Thymus (tissue), 11 donors: ENCODE measurements around the gene NDP. TPM values are rescaled to one million over a fixed set of nuclear protein-coding genes. Genes with fewer than 3 reads are reported as not detected.
"Not testable (repeated sequence)": the region's sequence is repeated elsewhere in the genome, so short reads cannot be mapped to it uniquely, and the experiment has no call there.

ENCODE experiments used
- DNase-seq, 9 donors: peaks; one replicate each; pipeline ENCODE4 v3.0.0-alpha.2; 2013; ENCODE audit warnings: low spot score in 9 of 9, low read depth in 6 of 9, missing footprints in 1 of 9
- H3K27ac ChIP-seq, 2 donors: one replicate each; pipeline ENCODE4 v1.5.1; 2013; ENCODE audit warnings: control low read depth in 1 of 2, low read depth in 1 of 2, low read length in 1 of 2, mild to moderate bottlenecking in 1 of 2, moderate library complexity in 1 of 2
- H3K27me3 ChIP-seq, 2 donors: one replicate each; pipeline ENCODE4 v1.5.1; 2013; ENCODE audit warnings: low read length in 1 of 2; ENCODE audit not compliant: control insufficient read depth in 2 of 2, insufficient read depth in 1 of 2
- H3K36me3 ChIP-seq, 2 donors: one replicate each; pipeline ENCODE4 v1.5.1; 2013; ENCODE audit warnings: low read length in 1 of 2, mild to moderate bottlenecking in 1 of 2, moderate library complexity in 1 of 2; ENCODE audit not compliant: control insufficient read depth in 2 of 2, insufficient read depth in 2 of 2
- H3K4me1 ChIP-seq, 2 donors: one replicate each; pipeline ENCODE4 v1.5.1; 2013; ENCODE audit warnings: low read length in 2 of 2; ENCODE audit not compliant: control insufficient read depth in 2 of 2, insufficient read depth in 2 of 2
- H3K4me3 ChIP-seq, 2 donors: one replicate each; pipeline ENCODE4 v1.5.1; 2013; ENCODE audit warnings: low read length in 2 of 2, control low read depth in 1 of 2, mild to moderate bottlenecking in 1 of 2
- H3K9me3 ChIP-seq, 2 donors: one replicate each; pipeline ENCODE4 v1.5.1; 2013; ENCODE audit warnings: low read length in 1 of 2, mild to moderate bottlenecking in 1 of 2; ENCODE audit not compliant: control insufficient read depth in 2 of 2, insufficient read depth in 1 of 2
- WGBS: extraction: QIAGEN DNeasy Blood & Tissue Kit; methylation state at CpG from one replicate; pipeline ENCODE4 v1.1.7; 2013; 5-methylcytosine and 5-hydroxymethylcytosine counted together
- polyA plus RNA-seq: library from polyadenylated mRNA; stranded (reverse); fragments of 200-250 nt; gene quantifications from one replicate; pipeline ENCODE4 v1.2.3, GENCODE V29; 2013
- total RNA-seq: library from RNA; stranded (reverse); fragments of 120-200 nt; gene quantifications from one replicate; pipeline ENCODE4 v1.2.4, GENCODE V29; 2013
- donor health status: healthy.

Gene NDP
- total and polyA plus RNA-seq, 2 donors, result 0.05 to 0.21 TPM

GRCh38 chrX:43910772-43911171, 62.4 kb downstream of the NDP start:
- not testable (repeated sequence) for H3K9me3 ChIP-seq, H3K4me3 ChIP-seq, DNase-seq, H3K27ac ChIP-seq, H3K4me1 ChIP-seq, H3K27me3 ChIP-seq, H3K36me3 ChIP-seq
- WGBS, result 97% methylated on average over 8 of the region's 8 CpGs

GRCh38 chrX:43910012-43910411, 63.2 kb downstream of the NDP start:
- H3K4me1 ChIP-seq, result no peaks in the 10 kb centered on the region
- no peak overlapping the region for H3K27ac ChIP-seq
- no peak for DNase-seq
- 86% methylated on average over 1 of the region's 1 CpG for WGBS
- H3K4me3 ChIP-seq, result no peak overlapping the region
- H3K36me3 ChIP-seq, result no peaks in the 10 kb centered on the region
- no peaks in the 10 kb centered on the region for H3K9me3 ChIP-seq
- H3K27me3 ChIP-seq, result no peaks in the 10 kb centered on the region

- Histone ChIP-seq H3K4me1 (no peaks in the 10 kb centered on the region), H3K27me3 (no peaks in the 10 kb centered on the region), H3K27ac (no peak overlapping the region), H3K9me3 (no peaks in the 10 kb centered on the region), H3K36me3 (no peaks in the 10 kb centered on the region), H3K4me3 (no peak overlapping the region)
- 100% methylated on average over 1 of the region's 1 CpG for WGBS
- DNase-seq, result no peak
Measured at GRCh38 chrX:43909141-43909540, 64.0 kb downstream of the NDP start.

GRCh38 chrX:43899878-43900815, 73.0 kb downstream of the NDP start:
- Histone ChIP-seq H3K4me3 (no peak overlapping the region), H3K4me1 (no peaks in the 10 kb centered on the region), H3K27ac (no peak overlapping the region), H3K36me3 (no peaks in the 10 kb centered on the region), H3K27me3 (no peaks in the 10 kb centered on the region), H3K9me3 (no peaks in the 10 kb centered on the region)
- WGBS, result 93% methylated on average over 5 of the region's 5 CpGs
- DNase-seq, result no peak

Other genes with a start within 250 kb of the NDP start
- gene MAOB, start 90.9 kb downstream of the NDP start, total RNA-seq, result 0.85 TPM
- 5.0 TPM for gene MAOB, start 90.9 kb downstream of the NDP start, polyA plus RNA-seq